Ovary (tissue), 9 donors: Measurements from ENCODE around the gene FOSL2. TPM values are rescaled to one million over a fixed set of nuclear protein-coding genes. Genes with fewer than 3 reads are reported as not detected.

Source experiments
- DNase-seq, 5 donors: peaks; one replicate each; pipeline ENCODE4 v3.0.0-alpha.2; 2019 to 2020
- H3K27ac ChIP-seq, 2 donors: fragments of 200-600 bp; one replicate each; pipeline versions ENCODE4 v1.5.1 to v1.8.0; 2019 to 2022
- H3K27me3 ChIP-seq: fragments of 200-600 bp; one replicate; pipeline ENCODE4 v1.8.0; 2022
- H3K36me3 ChIP-seq: fragments of 200-600 bp; sonication (generic); one replicate; pipeline ENCODE4 v1.5.1; 2019
- H3K4me1 ChIP-seq: one replicate; pipeline ENCODE4 v1.8.1; 2013; ENCODE audit warnings: mild to moderate bottlenecking, moderate library complexity; ENCODE audit not compliant: insufficient read depth
- H3K4me3 ChIP-seq: fragments of 200-600 bp; sonication (generic); one replicate; pipeline ENCODE4 v1.5.1; 2017
- H3K9me3 ChIP-seq, 2 donors: fragments of 200-600 bp in 1 of 2; sonication (generic) in 1 of 2; one replicate each; pipeline versions ENCODE4 v1.5.1 to v1.8.1; 2013 to 2019; ENCODE audit warnings: mild to moderate bottlenecking in 1 of 2, moderate library complexity in 1 of 2
- EP300 ChIP-seq: sonication (generic); formaldehyde crosslinking; IDR thresholded peaks from one replicate; pipeline ENCODE4 v1.6.1; 2017; ENCODE audit warnings: antibody characterized with exemption
- POLR2A ChIP-seq: fragments of 450-650 bp; IDR thresholded peaks from one replicate; pipeline ENCODE4 v1.6.1; 2017; ENCODE audit warnings: antibody characterized with exemption, mild to moderate bottlenecking, moderate library complexity
- WGBS, 3 donors: extraction: QIAGEN DNeasy Blood & Tissue Kit in 1 of 3; methylation state at CpG; one replicate each; pipeline versions ENCODE4 v1.1.5 to v1.1.7; 2013 to 2017; 5-methylcytosine and 5-hydroxymethylcytosine counted together
- intact Hi-C, 4 donors: fragments of 100-400 bp; cut with DNase I; formaldehyde crosslinking; loops; one replicate each; pipeline versions ENCODE4 v1.11.0 to v1.15.1; 2022 to 2023
- polyA plus RNA-seq, 2 donors: library from polyadenylated mRNA; stranded (reverse); fragments of 200-250 nt in 1 of 2; fragments of 350-450 nt in 1 of 2; fragmentation: Illumina TruSeq in 1 of 2; extraction: RNeasy Lipid Tissue Mini Kit (QIAGEN cat#74804) in 1 of 2; gene quantifications; one replicate each; pipeline ENCODE4 v1.2.3, GENCODE V29; 2013 to 2014
- total RNA-seq, 7 donors: library from RNA; depleted of rRNA in 2 of 7; stranded (reverse); fragments of >200 nt in 2 of 7; fragmentation: NEBNext Ultra II Directional in 3 of 7; extraction: Animal tissue kit (Norgen Biotek cat#: 25700) in 3 of 7; gene quantifications; one replicate each; pipeline versions ENCODE4 v1.1.0 to v1.2.4, GENCODE V29; 2016 to 2023
- TF ChIP-seq, protein P1 (sequence below), 3 donors: fragments of 450-650 bp in 2 of 3; fragments of 200-600 bp in 1 of 3; IDR thresholded peaks; one replicate each; pipeline versions ENCODE4 v1.5.1 to v1.8.0; 2016 to 2022; ENCODE audit warnings: antibody characterized with exemption in 3 of 3, mild to moderate bottlenecking in 1 of 3
- donor health status: DM: no; HTN: no; CAD: no; lungs with moderate emphysema.
- donor health status: DM: no; HTN: no; CAD: no.
- donor health status: Bipolar disorder and iron deficiency.
- donor health status: DM: yes; HTN: yes; CAD: no.
- donor health status: DM: no; HTN: no; CAD: no.
- donor health status: DM: yes; HTN: yes; CAD: no.

The FOSL2 gene
- total and polyA plus RNA-seq, 9 donors, result 56.2 to 322 (median 146) TPM

DNA sequence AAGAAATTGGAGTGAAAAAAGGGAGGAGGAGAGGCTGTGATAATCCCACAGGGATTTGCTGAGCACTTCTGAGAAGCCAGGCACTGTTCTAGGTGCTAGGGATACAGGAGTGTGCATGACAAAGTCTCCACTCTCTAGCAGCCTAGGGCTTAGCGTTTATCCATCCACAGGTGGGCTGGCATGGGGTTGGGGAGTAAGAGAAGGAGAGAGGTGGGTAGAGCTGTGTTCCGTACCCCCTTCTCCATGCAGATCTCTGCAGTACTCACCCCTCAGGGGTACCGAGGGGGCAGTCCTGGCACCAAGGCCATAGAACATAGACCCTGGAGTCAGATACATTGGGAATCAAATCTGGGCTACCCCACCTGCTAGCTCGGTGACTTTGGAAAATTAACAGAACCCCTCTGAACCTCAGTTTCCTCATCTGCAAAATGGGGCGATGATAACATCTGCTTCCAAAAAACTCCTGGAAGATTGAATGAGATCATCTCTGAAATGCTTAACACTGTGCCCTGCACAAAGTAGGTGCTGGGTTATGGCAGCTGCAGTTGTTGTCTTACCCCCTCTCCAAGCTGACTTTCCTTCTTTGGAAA lies 18.6 kb downstream of the FOSL2 start:
- Histone ChIP-seq H3K4me3 (no peak overlapping the region), H3K36me3 (peaks cover 3% of the 10 kb centered on the region), H3K27ac (no peak overlapping the region), H3K27me3 (no peaks in the 10 kb centered on the region), H3K9me3 (no peaks in the 10 kb centered on the region), H3K4me1 (no peaks in the 10 kb centered on the region)
- TF ChIP-seq EP300, result no peak
- TF ChIP-seq POLR2A, result no peak
- TF ChIP-seq, protein P1, sequence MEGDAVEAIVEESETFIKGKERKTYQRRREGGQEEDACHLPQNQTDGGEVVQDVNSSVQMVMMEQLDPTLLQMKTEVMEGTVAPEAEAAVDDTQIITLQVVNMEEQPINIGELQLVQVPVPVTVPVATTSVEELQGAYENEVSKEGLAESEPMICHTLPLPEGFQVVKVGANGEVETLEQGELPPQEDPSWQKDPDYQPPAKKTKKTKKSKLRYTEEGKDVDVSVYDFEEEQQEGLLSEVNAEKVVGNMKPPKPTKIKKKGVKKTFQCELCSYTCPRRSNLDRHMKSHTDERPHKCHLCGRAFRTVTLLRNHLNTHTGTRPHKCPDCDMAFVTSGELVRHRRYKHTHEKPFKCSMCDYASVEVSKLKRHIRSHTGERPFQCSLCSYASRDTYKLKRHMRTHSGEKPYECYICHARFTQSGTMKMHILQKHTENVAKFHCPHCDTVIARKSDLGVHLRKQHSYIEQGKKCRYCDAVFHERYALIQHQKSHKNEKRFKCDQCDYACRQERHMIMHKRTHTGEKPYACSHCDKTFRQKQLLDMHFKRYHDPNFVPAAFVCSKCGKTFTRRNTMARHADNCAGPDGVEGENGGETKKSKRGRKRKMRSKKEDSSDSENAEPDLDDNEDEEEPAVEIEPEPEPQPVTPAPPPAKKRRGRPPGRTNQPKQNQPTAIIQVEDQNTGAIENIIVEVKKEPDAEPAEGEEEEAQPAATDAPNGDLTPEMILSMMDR (IDR thresholded peaks at IDR 0.05), result no peak
- intact Hi-C loops, result no loop called here
- WGBS, 3 donors, result 91 to 93% (median 93%) methylated on average over 5 of the region's 5 CpGs
- DNase-seq, result peak in 2 of 5 donors; percentile 18 to 19

GRCh38 chr2:28411956-28412609 lies 19.4 kb downstream of the FOSL2 start:
- Histone ChIP-seq H3K27me3 (no peaks in the 10 kb centered on the region), H3K4me3 (no peak overlapping the region), H3K36me3 (peaks cover 3% of the 10 kb centered on the region), H3K4me1 (no peaks in the 10 kb centered on the region), H3K9me3 (no peaks in the 10 kb centered on the region), H3K27ac (no peak overlapping the region)
- whole genome bisulfite sequencing, 3 donors, result 87 to 92% (median 89%) methylated on average over 27 of the region's 27 CpGs
- peak in 2 of 5 donors; percentile 42 to 47 for DNase-seq
- no peak for TF ChIP-seq EP300
- no peak for TF ChIP-seq POLR2A
- TF ChIP-seq, protein P1 (IDR thresholded peaks at IDR 0.05), result no peak
- intact Hi-C loops, result no loop called here

- 68 to 73% (median 69%) methylated on average over 6 of the region's 6 CpGs for WGBS, 3 donors
These were observed 20.0 kb downstream of the FOSL2 start for GRCh38 chr2:28412625-28413151.

DNA sequence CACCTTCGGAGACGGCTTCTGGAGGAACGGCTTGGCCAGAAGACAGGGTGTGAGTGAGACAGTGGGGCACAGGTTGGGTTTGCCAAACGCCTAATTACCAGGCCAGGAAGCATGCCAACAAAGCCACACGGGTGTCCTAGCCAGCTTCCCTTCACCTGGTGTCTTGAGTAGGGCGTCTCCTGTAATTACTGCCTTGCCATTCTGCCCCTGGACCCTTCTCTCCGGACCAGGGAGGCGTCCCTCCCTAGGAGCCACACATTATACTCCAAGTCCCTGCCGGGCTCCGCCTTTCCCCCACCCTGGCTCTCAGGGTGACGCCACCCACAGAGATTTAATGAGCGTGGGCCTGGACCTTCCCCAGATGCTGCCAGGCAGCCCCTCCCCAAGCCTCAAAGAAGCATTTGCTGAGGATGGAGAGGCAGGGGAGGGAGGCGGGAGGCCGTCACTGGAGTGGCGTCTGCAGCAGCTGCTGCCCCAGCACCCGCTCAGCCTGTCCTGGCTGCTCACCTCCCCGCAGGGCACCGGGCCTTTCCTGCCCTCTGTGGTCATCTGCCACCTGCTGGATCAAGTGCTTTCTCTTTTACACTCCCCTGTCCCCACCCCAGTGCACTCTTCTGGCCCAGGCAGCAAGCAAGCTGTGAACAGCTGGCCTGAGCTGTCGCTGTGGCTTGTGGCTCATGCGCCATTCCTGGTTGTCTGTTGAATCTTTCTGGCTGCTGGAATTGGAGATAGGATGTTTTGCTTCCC lies 20.7 kb downstream of the FOSL2 start:
- Histone ChIP-seq H3K27me3 (no peaks in the 10 kb centered on the region), H3K27ac (no peak overlapping the region), H3K9me3 (no peaks in the 10 kb centered on the region), H3K4me1 (no peaks in the 10 kb centered on the region), H3K4me3 (no peak overlapping the region), H3K36me3 (peaks cover 3% of the 10 kb centered on the region)
- peak in 3 of 5 donors; percentile 46 to 60 (median 59) for DNase-seq
- intact Hi-C loops, result no loop called here
- TF ChIP-seq EP300 (no peak), POLR2A (peak; percentile 22)
- TF ChIP-seq, protein P1 (IDR thresholded peaks at IDR 0.05), result peak in 2 of 3 donors; percentile 7 to 37
- WGBS, 3 donors, result 48 to 61% (median 60%) methylated on average over 20 of the region's 20 CpGs

More at GRCh38 chr2:28412625-28413151, 20.0 kb downstream of the FOSL2 start:
- Histone ChIP-seq H3K4me3 (no peak overlapping the region), H3K27ac (no peak overlapping the region), H3K27me3 (no peaks in the 10 kb centered on the region), H3K36me3 (peaks cover 3% of the 10 kb centered on the region), H3K4me1 (no peaks in the 10 kb centered on the region), H3K9me3 (no peaks in the 10 kb centered on the region)
- no peak for DNase-seq
- intact Hi-C loops, result no loop called here
- TF ChIP-seq, protein P1 (IDR thresholded peaks at IDR 0.05), result no peak
